ENCODE results near the gene MYO5A.
"Not testable (repeated sequence)": the region's sequence is repeated elsewhere in the genome, so short reads cannot be mapped to it uniquely, and the experiment has no call there.

Gene MYO5A

GRCh38 chr15:52528564-52529340, at the start of gene MYO5A:
Gene MYO5A, minus strand, starts transcription at chr15:52528880. Its CDS starts 74 bp downstream, at chr15:52528806.
- DNase-seq, result peak; percentile 87

DNA sequence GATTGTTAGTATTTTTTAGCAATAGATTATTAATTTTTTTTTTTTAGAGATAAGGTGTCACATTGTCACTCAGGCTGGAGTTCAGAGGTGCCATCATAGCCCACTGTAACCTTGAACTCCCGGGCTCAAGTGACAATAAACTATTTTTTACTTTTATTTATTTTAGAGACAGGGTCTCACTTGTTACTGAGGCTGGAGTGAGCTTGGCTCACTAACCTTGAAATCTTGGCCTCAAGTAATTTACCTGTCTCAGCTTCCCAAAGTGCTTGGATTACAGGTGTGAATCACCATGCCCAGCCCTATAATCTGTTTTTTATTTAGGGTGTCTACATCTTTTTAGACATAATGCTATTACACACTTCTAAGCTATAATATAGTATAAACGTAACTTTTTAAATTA, 48.0 kb upstream of the MYO5A start:
- DNase-seq, result no peak

- not testable (repeated sequence) for DNase-seq
These were observed 46.9 kb upstream of the MYO5A start for GRCh38 chr15:52575573-52575972.

GRCh38 chr15:52575072-52575471, 46.4 kb upstream of the MYO5A start:
- DNase-seq, result no peak

DNA sequence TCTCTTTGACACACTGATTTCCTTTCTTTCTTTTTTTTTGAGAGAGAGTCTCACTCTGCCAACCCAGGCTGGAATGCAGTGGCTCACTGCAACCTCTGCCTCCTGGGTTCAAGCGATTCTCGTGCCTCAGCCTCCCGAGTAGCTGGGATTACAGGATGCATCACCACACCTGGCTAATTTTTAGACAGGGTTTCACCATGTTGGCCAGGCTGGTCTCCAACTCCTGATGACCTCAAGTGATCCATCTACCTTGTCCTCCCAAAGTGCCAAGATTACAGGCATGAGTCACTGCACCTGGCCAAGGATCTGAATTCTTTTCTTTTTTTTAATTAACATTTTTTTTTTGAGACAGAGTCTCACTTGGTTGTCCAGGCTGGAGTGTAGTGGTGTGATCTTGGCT, 45.9 kb upstream of the MYO5A start:
- DNase-seq, result not testable (repeated sequence)

DNA sequence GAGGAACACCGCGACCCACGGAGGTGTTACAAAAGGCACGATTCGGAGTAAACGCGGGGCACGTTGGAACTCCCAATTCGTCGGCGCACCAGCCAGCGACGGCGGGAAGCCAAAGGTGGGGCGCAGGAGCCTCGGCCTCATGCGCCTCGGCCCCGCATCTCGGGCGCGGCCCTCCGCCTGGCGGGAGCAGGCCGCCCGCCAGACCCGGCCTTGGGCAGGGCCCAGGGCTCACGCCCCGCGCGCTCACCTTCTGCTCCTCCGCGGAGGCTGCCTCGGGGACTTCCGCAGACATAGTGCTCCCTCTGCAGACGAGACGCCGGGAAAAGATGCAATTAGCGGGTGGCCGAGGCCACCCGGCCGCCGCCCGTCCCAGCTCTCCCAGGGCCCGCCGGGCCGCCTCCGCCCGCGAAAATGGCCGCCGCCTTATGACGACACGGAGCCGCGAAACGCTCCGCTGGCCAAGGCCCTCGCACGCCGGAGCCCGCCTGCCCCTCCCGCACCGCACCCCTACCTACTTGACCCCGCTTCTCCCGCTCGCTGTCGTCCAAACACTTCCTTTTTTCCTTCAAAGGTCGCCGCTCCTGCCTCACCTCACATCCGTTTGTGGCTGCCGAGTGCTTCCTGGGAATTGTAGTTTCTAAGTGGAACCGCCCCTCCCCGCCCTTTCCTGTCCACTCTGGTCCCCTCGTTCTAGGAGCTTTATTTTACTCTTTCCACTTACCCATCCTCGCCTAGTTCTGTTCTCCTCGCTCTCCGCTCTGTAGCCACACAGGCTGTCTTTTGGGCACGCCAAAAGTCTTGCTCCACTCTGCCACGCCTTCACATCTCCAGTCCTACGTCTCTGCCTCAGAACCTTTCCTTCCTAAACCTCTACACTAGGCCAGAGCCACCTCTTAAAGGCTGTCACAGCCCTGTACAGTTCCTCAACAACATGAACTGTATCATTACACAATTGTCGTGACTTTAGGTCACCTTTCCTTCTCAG, 40.2 kb upstream of the MYO5A start, which contains the start of gene ARPP19:
ARPP19 (minus strand) TSS at position 430 of the 985 bp plus-strand sequence; CDS start at position 292, 138 bp downstream.
- DNase-seq, result peak; percentile 88

DNA sequence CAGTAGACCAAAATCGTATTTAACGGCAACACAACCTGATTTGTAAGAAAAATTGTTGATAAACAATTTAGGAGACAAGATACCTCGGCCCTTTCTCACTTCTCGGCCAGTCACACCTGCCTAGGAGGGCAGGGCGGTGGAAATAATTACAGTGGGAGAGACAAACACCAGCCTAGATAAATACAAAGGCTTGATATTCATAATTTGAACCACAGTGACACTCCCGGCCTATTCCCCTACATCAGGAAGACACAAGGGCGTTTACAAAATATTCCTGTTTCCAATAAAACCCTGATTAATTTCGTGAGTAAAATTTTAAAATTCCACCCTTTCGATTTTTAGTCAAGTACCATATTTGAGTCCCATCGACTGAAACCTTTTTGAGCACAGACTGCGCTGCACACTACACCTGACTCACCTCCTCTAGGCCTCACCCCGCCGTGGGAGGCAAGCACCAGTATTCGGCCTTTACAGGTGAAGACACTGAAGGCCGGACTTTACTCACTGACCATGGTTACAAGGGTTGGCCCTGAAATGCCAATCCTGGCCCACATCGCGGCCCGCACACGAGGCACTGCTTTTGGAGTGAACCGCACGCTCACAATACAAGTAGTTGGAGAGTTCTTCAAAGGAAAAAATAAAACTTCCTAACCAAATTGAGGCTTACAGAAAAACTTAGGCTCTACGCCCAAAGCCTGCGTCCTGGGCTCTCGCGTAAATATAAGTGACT, 39.4 kb upstream of the MYO5A start:
- peak; percentile 38 for DNase-seq

DNA sequence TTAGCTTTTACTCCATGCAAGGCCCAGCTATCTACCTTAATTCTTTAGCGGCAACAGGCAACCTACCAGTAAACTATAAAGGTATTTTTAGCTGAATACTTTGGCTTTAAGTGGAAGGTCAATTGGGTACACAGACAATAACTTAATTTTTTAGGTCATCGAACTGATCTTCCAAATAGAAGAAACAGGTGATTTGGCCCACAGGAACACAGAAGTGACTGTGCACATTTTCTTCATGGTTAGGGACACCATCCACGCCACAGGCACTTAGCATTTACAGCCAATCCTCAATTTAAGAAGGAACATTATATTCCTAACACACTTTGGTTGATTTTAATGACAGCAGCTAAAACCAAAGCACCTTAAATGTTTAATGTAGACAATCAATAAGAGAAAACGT, 38.2 kb upstream of the MYO5A start:
- DNase-seq, result no peak

GRCh38 chr15:52565417-52566358, 37.0 kb upstream of the MYO5A start:
- DNase-seq, result not testable (repeated sequence)

GRCh38 chr15:52563501-52564060, 34.9 kb upstream of the MYO5A start:
- DNase-seq, result no peak

DNA sequence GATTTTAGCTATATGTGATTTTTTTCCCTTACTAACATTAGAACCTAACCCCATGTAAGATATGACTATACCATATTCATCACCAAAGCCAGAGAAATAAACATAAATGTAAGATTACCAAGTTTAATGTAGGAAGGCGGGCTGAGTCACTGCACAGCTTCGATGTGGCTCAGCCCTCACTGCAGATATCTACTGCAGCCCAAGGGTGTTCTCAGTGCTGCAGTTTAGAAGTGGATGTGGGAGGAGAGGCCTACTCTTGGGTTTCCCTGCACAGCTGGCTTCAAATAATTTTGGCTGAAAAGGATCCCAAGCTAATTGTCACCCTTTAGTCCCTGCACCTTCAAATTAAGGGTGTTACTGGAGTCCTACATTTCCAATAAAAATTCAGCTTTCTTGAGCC, 30.9 kb upstream of the MYO5A start:
- DNase-seq, result no peak

GRCh38 chr15:52559022-52559421, 30.3 kb upstream of the MYO5A start:
- no peak for DNase-seq

- DNase-seq, result peak; percentile 42
These were observed 29.5 kb upstream of the MYO5A start for GRCh38 chr15:52558196-52558595.

- no peak for DNase-seq
These were observed 28.6 kb upstream of the MYO5A start for GRCh38 chr15:52557274-52557641.

DNA sequence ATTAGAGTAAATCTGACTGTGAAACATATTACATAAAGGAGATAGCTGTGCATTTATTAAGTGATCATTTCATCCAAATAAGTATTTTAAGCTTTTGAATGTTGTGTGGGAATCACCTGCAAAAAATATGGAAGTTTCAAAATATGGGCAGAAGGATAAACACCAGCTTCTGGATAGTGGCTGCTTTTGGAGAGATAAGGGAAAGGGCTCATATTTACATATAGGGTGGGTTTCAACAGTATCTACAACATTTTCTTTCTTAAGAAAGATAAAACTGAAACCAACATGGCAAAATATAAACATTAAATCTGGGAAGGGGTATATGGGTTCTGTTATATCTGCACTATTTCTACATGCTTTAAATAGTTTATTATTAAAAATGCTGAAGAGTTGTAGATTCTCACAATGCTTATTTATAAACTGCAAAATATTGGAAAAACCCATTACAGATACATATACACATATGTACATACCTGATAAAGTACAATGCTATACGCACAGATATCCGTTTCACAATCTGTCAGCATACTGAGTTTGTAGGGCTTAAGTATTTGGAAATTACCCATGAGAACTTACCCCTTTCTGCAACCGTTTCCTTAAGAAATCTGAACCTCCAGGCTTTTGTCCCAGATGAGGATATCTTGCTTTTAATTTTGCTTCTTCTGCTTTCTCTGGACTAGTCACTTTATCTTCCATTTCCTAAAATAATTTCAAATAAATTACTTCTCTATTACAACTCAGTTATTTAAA, 28.0 kb upstream of the MYO5A start:
- DNase-seq, result no peak

DNA sequence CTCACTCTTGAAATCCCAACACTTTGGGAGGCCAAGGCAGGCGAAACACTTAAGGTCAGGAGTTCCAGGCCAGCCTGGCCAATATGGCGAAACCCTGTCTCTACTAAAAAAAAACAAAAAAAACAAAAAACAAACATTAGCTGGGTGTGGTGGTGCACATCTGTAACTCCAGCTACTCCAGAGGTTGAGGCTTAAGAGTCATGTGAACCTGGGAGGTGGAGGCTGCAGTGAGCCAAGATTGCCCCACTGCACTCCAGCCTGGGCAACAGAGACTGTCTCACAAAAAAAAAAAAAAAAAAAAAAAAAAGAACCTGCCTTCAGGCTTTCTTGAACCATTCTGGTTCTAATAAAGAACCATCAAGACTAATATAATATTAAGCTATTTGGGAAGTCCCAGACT, 23.6 kb upstream of the MYO5A start:
- DNase-seq, result no peak

GRCh38 chr15:52551762-52552161, 23.1 kb upstream of the MYO5A start:
- DNase-seq, result no peak

GRCh38 chr15:52551186-52551585, 22.5 kb upstream of the MYO5A start:
- DNase-seq, result not testable (repeated sequence)

GRCh38 chr15:52546031-52546751, 17.5 kb upstream of the MYO5A start:
- no peak for DNase-seq

Measured in CD4-positive, alpha-beta T cell treated with Interleukin-10 for 1 hour (primary cell).